PC-9 (cell line): ENCODE results near the gene VAPA. TPM values are rescaled to one million over a fixed set of nuclear protein-coding genes. Genes with fewer than 3 reads are reported as not detected.

Experiments
- BruUV-seq: library from RNA; stranded (reverse); fragments of 400-500 nt; replicated peaks from 2 replicates; lab custom pipeline; 2021; lab: Mats Ljungman, UMichigan
- CTCF ChIA-PET: fragments of 300-600 bp; sonication (Branson Sonifier 250); formaldehyde crosslinking; loops from one replicate; lab custom pipeline; 2022; ENCODE audit warnings: antibody characterized with exemption; lab: Charles Lee
- POLR2A ChIA-PET: fragments of 300-600 bp; sonication (Branson Sonifier 250); formaldehyde crosslinking; loops from one replicate; lab custom pipeline; 2022; ENCODE audit warnings: antibody characterized with exemption; ENCODE audit not compliant: unreplicated experiment; lab: Charles Lee
- DNase-seq, 2 experiments: peaks; one replicate each; pipeline versions ENCODE4 v3.0.0 to v3.0.0-alpha.2; 2015 to 2022; ENCODE audit warnings: mixed read lengths in 1 of 2
- H2AFZ ChIP-seq: fragments of 200-600 bp; sonication (generic); 2 replicates; pipeline ENCODE4 v1.8.1; 2017; ENCODE audit warnings: antibody characterized with exemption
- H3F3A ChIP-seq: fragments of 200-600 bp; sonication (generic); 2 replicates; pipeline ENCODE4 v1.8.1; 2017; ENCODE audit warnings: antibody characterized with exemption, mild to moderate bottlenecking, low read depth; ENCODE audit not compliant: insufficient read depth
- H3K27ac ChIP-seq: fragments of 200-600 bp; sonication (generic); 2 replicates; pipeline ENCODE4 v1.6.1; 2016; ENCODE audit warnings: mixed run types
- H3K27me3 ChIP-seq: fragments of 200-600 bp; sonication (generic); 2 replicates; pipeline ENCODE4 v1.6.1; 2016; ENCODE audit warnings: low read depth, mixed run types; ENCODE audit not compliant: insufficient read depth
- H3K36me3 ChIP-seq: fragments of 200-600 bp; sonication (generic); 2 replicates; pipeline ENCODE4 v1.6.1; 2016; ENCODE audit warnings: low read depth, mixed run types
- H3K4me1 ChIP-seq: fragments of 200-600 bp; sonication (generic); replicated peaks from 2 replicates; pipeline ENCODE4 v1.6.1; 2016; ENCODE audit warnings: mixed run types; ENCODE audit not compliant: insufficient read depth
- H3K4me2 ChIP-seq: fragments of 200-600 bp; sonication (generic); 2 replicates; pipeline ENCODE4 v1.6.1; 2017; ENCODE audit warnings: mixed run types
- H3K4me3 ChIP-seq: fragments of 200-600 bp; sonication (generic); 2 replicates; pipeline ENCODE4 v1.6.1; 2016; ENCODE audit warnings: mixed run types
- H3K79me2 ChIP-seq: fragments of 200-600 bp; sonication (generic); 2 replicates; pipeline ENCODE4 v1.6.1; 2017; ENCODE audit warnings: low read depth, mixed run types
- H3K9me2 ChIP-seq: fragments of 200-600 bp; sonication (generic); 2 replicates; pipeline ENCODE4 v1.8.1; 2017; ENCODE audit warnings: mild to moderate bottlenecking; ENCODE audit not compliant: insufficient read depth
- H3K9me3 ChIP-seq: fragments of 200-600 bp; sonication (generic); 2 replicates; pipeline ENCODE4 v1.8.1; 2016; ENCODE audit warnings: low read depth; ENCODE audit not compliant: insufficient read depth
- H4K20me1 ChIP-seq: fragments of 200-600 bp; sonication (generic); 2 replicates; pipeline ENCODE4 v1.8.1; 2017; ENCODE audit not compliant: insufficient read depth
- CTCF ChIP-seq: fragments of 200-600 bp; sonication (generic); conservative IDR thresholded peaks from 2 replicates; pipeline ENCODE4 v1.6.1; 2017; ENCODE audit warnings: mixed run types, antibody characterized with exemption, mild to moderate bottlenecking, moderate library complexity
- EZH2 ChIP-seq: fragments of 200-600 bp; sonication (generic); IDR thresholded peaks from 2 replicates; pipeline ENCODE4 v1.8.0; 2017; ENCODE audit warnings: antibody characterized with exemption, low read depth
- intact Hi-C: fragments of 100-400 bp; cut with micrococcal nuclease; formaldehyde crosslinking; loops from one replicate; pipeline ENCODE4 v1.10.0; 2022; ENCODE audit not compliant: unreplicated experiment
- total RNA-seq: library from RNA; stranded (reverse); gene quantifications from 2 replicates; pipeline ENCODE4 v1.2.3, GENCODE V29; 2021

The VAPA gene
- total RNA-seq, 1 experiment from 2014 or later = 340 TPM

- Histone ChIP-seq H2AFZ (no peak overlapping the region), H3F3A (peaks cover 22% of the 10 kb centered on the region), H3K4me3 (no peak overlapping the region), H3K9me3 (no peaks in the 10 kb centered on the region), H3K4me2 (peak overlapping the region; percentile 17), H4K20me1 (peaks cover 92% of the 10 kb centered on the region), H3K79me2 (peaks cover 100% of the 10 kb centered on the region), H3K27ac (peak overlapping the region; percentile 7; the same call in 1 of the 2 replicates), H3K4me1 (peaks cover 35% of the 10 kb centered on the region), H3K36me3 (peaks cover 5% of the 10 kb centered on the region; the same call in 1 of the 2 replicates), H3K27me3 (no peaks in the 10 kb centered on the region), H3K9me2 (no peaks in the 10 kb centered on the region)
- POLR2A ChIA-PET = interaction anchor here (0.6 kb wide), 1 partner anchor 1939 kb away, joined by 8 read pairs; no protein-coding TSS in a partner anchor
- TF ChIP-seq EZH2 = no peak
- TF ChIP-seq CTCF = no peak
- no TSS peak for BruUV-seq
- CTCF ChIA-PET = no interaction called here
- DNase-seq = no peak
- intact Hi-C loops = no loop called here
These were observed 12.5 kb downstream of the VAPA start for GRCh38 chr18:9926223-9926894.

GRCh38 chr18:9926977-9927376, 13.2 kb downstream of the VAPA start:
- no peaks in the 10 kb centered on the region for H3K9me2 ChIP-seq
- no peaks in the 10 kb centered on the region for H3K27me3 ChIP-seq
- peaks cover 35% of the 10 kb centered on the region for H3K4me1 ChIP-seq
- POLR2A ChIA-PET = interaction anchor here (0.7 kb wide), 1 partner anchor 816 kb away, joined by 6 read pairs; no protein-coding TSS in a partner anchor
- peak overlapping the region; percentile 7; the same call in 1 of the 2 replicates for H3K27ac ChIP-seq
- CTCF ChIA-PET = no interaction called here
- TF ChIP-seq CTCF = no peak
- no peak for TF ChIP-seq EZH2
- H3K4me3 ChIP-seq = no peak overlapping the region
- H3K9me3 ChIP-seq = no peaks in the 10 kb centered on the region
- peaks cover 100% of the 10 kb centered on the region for H3K79me2 ChIP-seq
- H3K4me2 ChIP-seq = peak overlapping the region; percentile 17; the same call in 1 of the 2 replicates
- no peak for DNase-seq
- no peak overlapping the region for H2AFZ ChIP-seq
- intact Hi-C loops = no loop called here
- BruUV-seq = no TSS peak
- peaks cover 22% of the 10 kb centered on the region for H3F3A ChIP-seq
- H4K20me1 ChIP-seq = peaks cover 90% of the 10 kb centered on the region
- peaks cover 5% of the 10 kb centered on the region; the same call in 1 of the 2 replicates for H3K36me3 ChIP-seq

GRCh38 chr18:9927392-9928063, 13.7 kb downstream of the VAPA start:
- intact Hi-C loops = no loop called here
- no peaks in the 10 kb centered on the region for H3K9me3 ChIP-seq
- H3K9me2 ChIP-seq = no peaks in the 10 kb centered on the region
- peaks cover 35% of the 10 kb centered on the region for H3K4me1 ChIP-seq
- no peak overlapping the region for H3K4me2 ChIP-seq
- H2AFZ ChIP-seq = no peak overlapping the region
- peaks cover 100% of the 10 kb centered on the region for H3K79me2 ChIP-seq
- POLR2A ChIA-PET = interaction anchor here (0.7 kb wide), 1 partner anchor 817 kb away, joined by 6 read pairs; no protein-coding TSS in a partner anchor
- peak overlapping the region; percentile 7; the same call in 1 of the 2 replicates for H3K27ac ChIP-seq
- peaks cover 5% of the 10 kb centered on the region; the same call in 1 of the 2 replicates for H3K36me3 ChIP-seq
- CTCF ChIA-PET = no interaction called here
- no peak overlapping the region for H3K4me3 ChIP-seq
- DNase-seq = no peak
- H4K20me1 ChIP-seq = peaks cover 90% of the 10 kb centered on the region
- no peaks in the 10 kb centered on the region for H3K27me3 ChIP-seq
- peaks cover 26% of the 10 kb centered on the region for H3F3A ChIP-seq
- TSS peak; percentile 5 for BruUV-seq
- TF ChIP-seq CTCF (no peak), EZH2 (no peak)
